ENCODE measurements around the gene PHTF2. TPM values are rescaled to one million over a fixed set of nuclear protein-coding genes. Genes with fewer than 3 reads are reported as not detected.

Gene PHTF2
- total RNA-seq, 2 donors from 2014 or later, result 39.4 to 45.9 TPM

GRCh38 chr7:77822269-77822668, 23.7 kb downstream of the PHTF2 start:
- no peak for TF ChIP-seq CTCF (IDR thresholded peaks at IDR 0.05)
- peaks cover 4 to 11% of the 10 kb centered on the region in 2 donors for H3K4me1 ChIP-seq (ENCODE audit: control insufficient read depth in 1 of 2, low read depth in 2 of 2)
- no peaks in the 10 kb centered on the region for H3K36me3 ChIP-seq
- H3K4me3 ChIP-seq, result no peak overlapping the region
- no peak for DNase-seq (ENCODE audit: low spot score)
- no peaks in the 10 kb centered on the region for H3K27me3 ChIP-seq (replicated peaks; ENCODE audit: insufficient read depth)
- H3K9me3 ChIP-seq, result peaks cover 14% of the 10 kb centered on the region
- no peak overlapping the region for H3K27ac ChIP-seq
- ATAC-seq (ENCODE audit: insufficient number of reproducible peaks, low FRiP score, low read depth), result no peak

GRCh38 chr7:77823787-77824186, 25.2 kb downstream of the PHTF2 start:
- H3K4me1 ChIP-seq (ENCODE audit: control insufficient read depth in 1 of 2, low read depth in 2 of 2), result peaks cover 4 to 11% of the 10 kb centered on the region in 2 donors
- DNase-seq (ENCODE audit: low spot score) (no peak), ATAC-seq (ENCODE audit: insufficient number of reproducible peaks, low FRiP score, low read depth) (no peak)
- no peak overlapping the region for H3K27ac ChIP-seq
- H3K9me3 ChIP-seq, result peaks cover 14% of the 10 kb centered on the region
- H3K27me3 ChIP-seq (replicated peaks; ENCODE audit: insufficient read depth), result no peaks in the 10 kb centered on the region
- no peaks in the 10 kb centered on the region for H3K36me3 ChIP-seq
- TF ChIP-seq CTCF (IDR thresholded peaks at IDR 0.05), result no peak
- H3K4me3 ChIP-seq, result no peak overlapping the region

GRCh38 chr7:77824636-77825035, 26.1 kb downstream of the PHTF2 start:
- no peak for TF ChIP-seq CTCF (IDR thresholded peaks at IDR 0.05)
- no peak overlapping the region for H3K4me3 ChIP-seq
- ATAC-seq (ENCODE audit: insufficient number of reproducible peaks, low FRiP score, low read depth) (no peak), DNase-seq (ENCODE audit: low spot score) (no peak)
- peaks cover 14% of the 10 kb centered on the region for H3K9me3 ChIP-seq
- no peaks in the 10 kb centered on the region for H3K36me3 ChIP-seq
- no peaks in the 10 kb centered on the region for H3K27me3 ChIP-seq (replicated peaks; ENCODE audit: insufficient read depth)
- no peak overlapping the region for H3K27ac ChIP-seq
- H3K4me1 ChIP-seq (ENCODE audit: control insufficient read depth in 1 of 2, low read depth in 2 of 2), result peaks cover 6 to 17% of the 10 kb centered on the region in 2 donors

- Histone ChIP-seq H3K9me3 (peaks cover 14% of the 10 kb centered on the region), H3K27me3 (replicated peaks; ENCODE audit: insufficient read depth) (no peaks in the 10 kb centered on the region), H3K4me1 (ENCODE audit: control insufficient read depth in 1 of 2, low read depth in 2 of 2) (peaks cover 10 to 20% of the 10 kb centered on the region in 2 donors), H3K36me3 (no peaks in the 10 kb centered on the region), H3K27ac (no peak overlapping the region), H3K4me3 (no peak overlapping the region)
- DNase-seq (ENCODE audit: low spot score) (no peak), ATAC-seq (ENCODE audit: insufficient number of reproducible peaks, low FRiP score, low read depth) (no peak)
- no peak for TF ChIP-seq CTCF (IDR thresholded peaks at IDR 0.05)
Measured at GRCh38 chr7:77825131-77825530, 26.6 kb downstream of the PHTF2 start.

GRCh38 chr7:77826300-77826699, 27.7 kb downstream of the PHTF2 start:
- DNase-seq (ENCODE audit: low spot score) (no peak), ATAC-seq (ENCODE audit: insufficient number of reproducible peaks, low FRiP score, low read depth) (no peak)
- no peak overlapping the region for H3K4me3 ChIP-seq
- H3K36me3 ChIP-seq, result no peaks in the 10 kb centered on the region
- TF ChIP-seq CTCF (IDR thresholded peaks at IDR 0.05), result no peak
- H3K27ac ChIP-seq, result no peak overlapping the region
- H3K4me1 ChIP-seq (ENCODE audit: control insufficient read depth in 1 of 2, low read depth in 2 of 2), result peaks cover 10 to 20% of the 10 kb centered on the region in 2 donors
- H3K9me3 ChIP-seq, result peaks cover 2% of the 10 kb centered on the region
- no peaks in the 10 kb centered on the region for H3K27me3 ChIP-seq (replicated peaks; ENCODE audit: insufficient read depth)
